ENCODE results near the gene CHST11.

DNA sequence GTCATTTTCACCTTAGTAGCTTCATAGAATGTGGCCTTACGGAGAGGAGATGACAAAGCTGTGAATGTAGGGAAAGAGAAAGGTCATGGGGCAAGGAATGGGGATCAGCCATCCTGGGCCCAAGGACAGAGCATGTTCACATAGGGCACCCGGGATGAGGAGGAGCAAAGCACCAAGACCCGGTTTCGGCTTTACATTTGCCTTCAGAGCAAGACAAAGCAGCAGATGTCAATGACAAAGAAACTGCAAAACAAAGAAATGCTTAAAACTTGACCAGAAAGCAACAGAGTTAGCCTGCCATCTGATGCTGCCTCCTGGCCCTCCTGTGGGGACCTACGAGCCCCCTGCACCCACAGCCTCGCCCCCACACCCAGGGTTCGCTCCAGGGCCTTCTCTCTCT lies 252.1 kb downstream of the CHST11 start:
- TF ChIP-seq CTCF (IDR thresholded peaks at IDR 0.05) (no peak), POLR2A (IDR thresholded peaks at IDR 0.05) (no peak)

Data from breast epithelium (tissue), 3 donors.